ENCODE measurements around the gene TMEM88. TPM values are rescaled to one million over a fixed set of nuclear protein-coding genes. Genes with fewer than 3 reads are reported as not detected.
A peak's percentile ranks its signal among the peaks of the same experiment; 100 is the strongest.

TMEM88 gene
- total and polyA plus RNA-seq, 2 donors (not counting 1 experiment from before 2014, with no cell fraction given), result 5.1 to 9.5 TPM

DNA sequence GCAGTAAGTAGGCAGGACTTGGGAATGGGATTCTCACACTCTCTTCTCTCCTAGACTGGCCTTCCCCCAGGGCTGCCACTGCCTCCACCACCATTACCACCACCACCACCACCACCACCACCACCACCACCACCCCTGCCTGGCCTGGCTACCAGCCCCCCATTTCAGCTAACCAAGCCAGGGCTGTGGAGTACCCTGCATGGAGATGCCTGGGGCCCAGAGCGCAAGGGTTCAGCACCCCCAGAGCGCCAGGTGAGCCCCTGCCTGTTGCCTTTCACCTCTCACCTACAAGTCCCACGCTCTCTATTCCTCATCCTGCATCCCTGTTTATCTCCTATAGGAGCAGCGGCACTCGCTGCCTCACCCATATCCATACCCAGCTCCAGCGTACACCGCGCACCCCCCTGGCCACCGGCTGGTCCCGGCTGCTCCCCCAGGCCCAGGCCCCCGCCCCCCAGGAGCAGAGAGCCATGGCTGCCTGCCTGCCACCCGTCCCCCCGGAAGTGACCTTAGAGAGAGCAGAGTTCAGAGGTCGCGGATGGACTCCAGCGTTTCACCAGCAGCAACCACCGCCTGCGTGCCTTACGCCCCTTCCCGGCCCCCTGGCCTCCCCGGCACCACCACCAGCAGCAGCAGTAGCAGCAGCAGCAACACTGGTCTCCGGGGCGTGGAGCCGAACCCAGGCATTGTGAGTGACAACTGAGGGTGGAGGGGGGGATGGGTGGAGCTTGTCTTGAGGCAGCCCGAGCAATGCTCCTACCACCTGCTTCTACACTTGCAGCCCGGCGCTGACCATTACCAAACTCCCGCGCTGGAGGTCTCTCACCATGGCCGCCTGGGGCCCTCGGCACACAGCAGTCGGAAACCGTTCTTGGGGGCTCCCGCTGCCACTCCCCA lies 7.9 kb upstream of the TMEM88 start:
- peaks cover 31% of the 10 kb centered on the region for H3K79me2 ChIP-seq (ENCODE audit: control insufficient read depth, insufficient read depth, low read length)
- H3K9ac ChIP-seq (ENCODE audit: low read length), result no peak overlapping the region
- H2AFZ ChIP-seq (ENCODE audit: insufficient read depth, low read depth, low read length, poor library complexity, severe bottlenecking), result no peak overlapping the region
- H3K9me3 ChIP-seq (ENCODE audit: control extremely low read depth in 1 of 3, control insufficient read depth in 2 of 3, insufficient read depth in 1 of 3, low read length in 2 of 3), result no peaks in the 10 kb centered on the region
- peaks cover 17 to 45% of the 10 kb centered on the region in 2 donors for H3K4me1 ChIP-seq (ENCODE audit: control insufficient read depth in 2 of 2, insufficient read depth in 2 of 2, low read length in 2 of 2)
- peak; percentile 49 for DNase-seq
- peaks cover 74% of the 10 kb centered on the region for H4K20me1 ChIP-seq (ENCODE audit: control insufficient read depth, insufficient read depth, low read length, poor library complexity, severe bottlenecking)
- no peak overlapping the region for H3K27ac Mint-ChIP-seq
- H3K4me1 Mint-ChIP-seq, result peaks cover 35% of the 10 kb centered on the region
- H3K27ac ChIP-seq (ENCODE audit: low read length in 2 of 2), result no peak overlapping the region
- ChIA-PET POLR2A (interaction anchor here (0.6 to 1.2 kb wide), 2 partner anchors 12 to 336 kb away, joined by 3 read pairs; no protein-coding TSS in a partner anchor), CTCF (interaction anchor here (1.1 to 5.7 kb wide), 2 partner anchors 12 to 25 kb away, joined by 3 to 53 read pairs; partner anchors contain the start of gene KDM6B)
- H3K9me3 Mint-ChIP-seq (ENCODE audit: insufficient read depth), result no peaks in the 10 kb centered on the region
- 97% methylated on average over 24 of the region's 34 CpGs for WGBS (ENCODE audit: insufficient coverage)
- peak overlapping the region; percentile 19 for H3K4me3 Mint-ChIP-seq
- H3K27me3 ChIP-seq (replicated peaks in 1 of 4; ENCODE audit: control extremely low read depth in 1 of 4, control insufficient read depth in 3 of 4, insufficient read depth in 4 of 4, low read length in 3 of 4), result no peaks in the 10 kb centered on the region
- no peak for TF ChIP-seq EZH2 (IDR thresholded peaks at IDR 0.05; ENCODE audit: borderline replicate concordance, insufficient read depth, low read depth, low read length, poor library complexity, severe bottlenecking)
- TF ChIP-seq, protein P1, sequence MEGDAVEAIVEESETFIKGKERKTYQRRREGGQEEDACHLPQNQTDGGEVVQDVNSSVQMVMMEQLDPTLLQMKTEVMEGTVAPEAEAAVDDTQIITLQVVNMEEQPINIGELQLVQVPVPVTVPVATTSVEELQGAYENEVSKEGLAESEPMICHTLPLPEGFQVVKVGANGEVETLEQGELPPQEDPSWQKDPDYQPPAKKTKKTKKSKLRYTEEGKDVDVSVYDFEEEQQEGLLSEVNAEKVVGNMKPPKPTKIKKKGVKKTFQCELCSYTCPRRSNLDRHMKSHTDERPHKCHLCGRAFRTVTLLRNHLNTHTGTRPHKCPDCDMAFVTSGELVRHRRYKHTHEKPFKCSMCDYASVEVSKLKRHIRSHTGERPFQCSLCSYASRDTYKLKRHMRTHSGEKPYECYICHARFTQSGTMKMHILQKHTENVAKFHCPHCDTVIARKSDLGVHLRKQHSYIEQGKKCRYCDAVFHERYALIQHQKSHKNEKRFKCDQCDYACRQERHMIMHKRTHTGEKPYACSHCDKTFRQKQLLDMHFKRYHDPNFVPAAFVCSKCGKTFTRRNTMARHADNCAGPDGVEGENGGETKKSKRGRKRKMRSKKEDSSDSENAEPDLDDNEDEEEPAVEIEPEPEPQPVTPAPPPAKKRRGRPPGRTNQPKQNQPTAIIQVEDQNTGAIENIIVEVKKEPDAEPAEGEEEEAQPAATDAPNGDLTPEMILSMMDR (IDR thresholded peaks at IDR 0.05), result no peak
- no peaks in the 10 kb centered on the region for H3K27me3 Mint-ChIP-seq
- no peak for ATAC-seq (ENCODE audit: low read depth)
- peaks cover 0 to 33% of the 10 kb centered on the region in 2 experiments for H3K36me3 ChIP-seq (replicated peaks in 1 of 2; ENCODE audit: control extremely low read depth in 1 of 2, control insufficient read depth in 1 of 2, extremely low read depth in 1 of 2, insufficient read depth in 2 of 2, low read length in 1 of 2)
- intact Hi-C loops (cut with micrococcal nuclease), result loop anchor here (10.0 kb wide), 1 partner anchor 232 kb away; the partner anchor contains the start of gene FXR2
- no peak overlapping the region for H3K4me2 ChIP-seq (replicated peaks; ENCODE audit: low read depth, low read length, poor library complexity, severe bottlenecking)
- no peak overlapping the region for H3K4me3 ChIP-seq (ENCODE audit: control extremely low read depth in 1 of 5, extremely low read depth in 1 of 5, insufficient read depth in 1 of 5, low read depth in 2 of 5, low read length in 4 of 5)
